Activated B cell treated with CpG ODN at 0.5 μM for 24 hours (primary cell): ENCODE results near the gene INPP5A. TPM values are rescaled to one million over a fixed set of nuclear protein-coding genes. Genes with fewer than 3 reads are reported as not detected.
"Not testable (repeated sequence)": the region's sequence is repeated elsewhere in the genome, so short reads cannot be mapped to it uniquely, and the experiment has no call there.

Experiments used
- ATAC-seq: fragments of 200-7000 bp; cut with Tn5 transposase; one replicate; pipeline ENCODE4 v1.10.0; 2021; ENCODE audit warnings: low read depth, mild to moderate bottlenecking, moderate library complexity
- CTCF ChIA-PET: fragments of 350-600 bp; sonication (Branson Sonifier 250); formaldehyde crosslinking; loops from one replicate; lab custom pipeline; 2021; ENCODE audit warnings: antibody characterized with exemption; lab: Charles Lee
- POLR2A ChIA-PET: fragments of 350-600 bp; sonication (Branson Sonifier 250); formaldehyde crosslinking; loops from one replicate; lab custom pipeline; 2021; ENCODE audit warnings: antibody characterized with exemption; lab: Charles Lee
- DNase-seq: peaks from one replicate; pipeline ENCODE4 v3.0.0; 2022
- H3K27ac Mint-ChIP-seq: one replicate; pipeline ENCODE4 v1.8.0; 2020; ENCODE audit warnings: mixed read lengths
- H3K27me3 Mint-ChIP-seq: one replicate; pipeline ENCODE4 v1.8.0; 2021; ENCODE audit warnings: mixed read lengths
- H3K36me3 Mint-ChIP-seq: one replicate; pipeline ENCODE4 v1.8.0; 2021; ENCODE audit warnings: low read depth, mixed read lengths
- H3K4me1 Mint-ChIP-seq: one replicate; pipeline ENCODE4 v1.8.0; 2021; ENCODE audit warnings: mixed read lengths
- H3K4me3 Mint-ChIP-seq: one replicate; pipeline ENCODE4 v1.8.0; 2020; ENCODE audit warnings: mild to moderate bottlenecking, mixed read lengths
- H3K9me3 Mint-ChIP-seq: one replicate; pipeline ENCODE4 v1.8.0; 2020; ENCODE audit warnings: mixed read lengths
- intact Hi-C: fragments of 100-400 bp; cut with micrococcal nuclease; formaldehyde crosslinking; loops from one replicate; pipeline ENCODE4 v1.15.1; 2024
- total RNA-seq: library from RNA; stranded (reverse); gene quantifications from 2 replicates; pipeline ENCODE4 v1.2.3, GENCODE V29; 2022
- TF ChIP-seq, protein P1 (sequence below): fragments of 200-600 bp; IDR thresholded peaks from one replicate; pipeline ENCODE4 v1.8.0; 2022; ENCODE audit warnings: antibody characterized with exemption, mild to moderate bottlenecking

Gene INPP5A
- total RNA-seq, 1 donor from 2014 or later: 24.9 TPM

DNA sequence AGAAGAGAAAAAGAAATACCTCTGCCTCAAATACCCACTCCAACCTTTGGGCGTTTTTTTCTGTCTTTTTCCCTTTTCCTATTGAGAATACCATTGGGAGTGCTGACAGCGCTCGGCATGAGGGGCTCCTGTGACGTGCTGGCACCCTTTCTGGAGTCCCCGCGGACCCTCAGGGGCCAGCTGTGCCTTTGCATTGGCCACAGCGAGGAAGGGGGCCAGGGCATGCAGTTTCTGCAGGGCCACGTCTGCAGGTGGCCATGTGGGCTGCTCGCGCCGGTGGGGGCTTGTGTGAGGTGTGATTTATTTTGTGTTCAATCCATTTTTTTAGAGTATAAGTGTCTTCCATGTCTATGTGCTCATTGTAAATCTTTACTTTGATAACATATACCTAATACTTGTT lies 57.4 kb downstream of the INPP5A start:
- Mint-ChIP-seq H3K4me1 (peaks cover 78% of the 10 kb centered on the region), H3K36me3 (peaks cover 8% of the 10 kb centered on the region), H3K9me3 (no peaks in the 10 kb centered on the region), H3K4me3 (no peak overlapping the region), H3K27ac (peak overlapping the region; percentile 90), H3K27me3 (no peaks in the 10 kb centered on the region)
- ATAC-seq (no peak), DNase-seq (no peak)
- ChIA-PET CTCF (interaction anchor here (1.1 kb wide), 1 partner anchor 56 kb away, joined by 3 read pairs; no protein-coding TSS in a partner anchor), POLR2A (interaction anchor here (1.0 to 2.6 kb wide), 4 partner anchors 9 to 58 kb away, joined by 3 to 16 read pairs (median 6); no protein-coding TSS in a partner anchor)
- TF ChIP-seq, protein P1, sequence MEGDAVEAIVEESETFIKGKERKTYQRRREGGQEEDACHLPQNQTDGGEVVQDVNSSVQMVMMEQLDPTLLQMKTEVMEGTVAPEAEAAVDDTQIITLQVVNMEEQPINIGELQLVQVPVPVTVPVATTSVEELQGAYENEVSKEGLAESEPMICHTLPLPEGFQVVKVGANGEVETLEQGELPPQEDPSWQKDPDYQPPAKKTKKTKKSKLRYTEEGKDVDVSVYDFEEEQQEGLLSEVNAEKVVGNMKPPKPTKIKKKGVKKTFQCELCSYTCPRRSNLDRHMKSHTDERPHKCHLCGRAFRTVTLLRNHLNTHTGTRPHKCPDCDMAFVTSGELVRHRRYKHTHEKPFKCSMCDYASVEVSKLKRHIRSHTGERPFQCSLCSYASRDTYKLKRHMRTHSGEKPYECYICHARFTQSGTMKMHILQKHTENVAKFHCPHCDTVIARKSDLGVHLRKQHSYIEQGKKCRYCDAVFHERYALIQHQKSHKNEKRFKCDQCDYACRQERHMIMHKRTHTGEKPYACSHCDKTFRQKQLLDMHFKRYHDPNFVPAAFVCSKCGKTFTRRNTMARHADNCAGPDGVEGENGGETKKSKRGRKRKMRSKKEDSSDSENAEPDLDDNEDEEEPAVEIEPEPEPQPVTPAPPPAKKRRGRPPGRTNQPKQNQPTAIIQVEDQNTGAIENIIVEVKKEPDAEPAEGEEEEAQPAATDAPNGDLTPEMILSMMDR: no peak
- intact Hi-C loops: no loop called here

DNA sequence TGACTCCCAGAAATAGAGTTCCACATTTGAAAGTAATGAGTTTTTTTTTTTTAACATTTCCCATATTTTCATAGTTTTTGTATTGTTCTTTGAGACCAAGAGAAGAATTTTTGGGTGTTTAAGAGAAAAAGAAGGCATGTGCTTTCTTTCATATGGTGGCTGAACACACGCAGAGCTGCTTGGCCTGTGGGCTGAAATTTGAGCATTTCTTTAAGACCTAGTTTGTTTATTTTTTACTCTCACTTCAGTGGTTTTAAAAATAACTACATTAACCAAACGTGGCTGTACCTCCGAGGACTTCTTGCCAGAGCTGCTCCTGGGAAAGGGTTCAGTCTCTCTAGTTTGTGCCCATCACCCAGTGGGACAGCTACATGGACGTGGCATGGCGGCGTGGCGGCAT lies 58.3 kb downstream of the INPP5A start:
- H3K27me3 Mint-ChIP-seq: no peaks in the 10 kb centered on the region
- H3K4me1 Mint-ChIP-seq: peaks cover 74% of the 10 kb centered on the region
- intact Hi-C loops: no loop called here
- no peak for ATAC-seq
- POLR2A ChIA-PET: interaction anchor here (1.3 to 1.5 kb wide), 2 partner anchors 9 to 24 kb away, joined by 3 to 4 read pairs; no protein-coding TSS in a partner anchor
- CTCF ChIA-PET: interaction anchor here (0.7 kb wide), 1 partner anchor 27 kb away, joined by 3 read pairs; no protein-coding TSS in a partner anchor
- H3K27ac Mint-ChIP-seq: peak overlapping the region; percentile 90
- TF ChIP-seq, protein P1: no peak
- DNase-seq: no peak
- peaks cover 5% of the 10 kb centered on the region for H3K9me3 Mint-ChIP-seq
- H3K36me3 Mint-ChIP-seq: peaks cover 13% of the 10 kb centered on the region
- no peak overlapping the region for H3K4me3 Mint-ChIP-seq

DNA sequence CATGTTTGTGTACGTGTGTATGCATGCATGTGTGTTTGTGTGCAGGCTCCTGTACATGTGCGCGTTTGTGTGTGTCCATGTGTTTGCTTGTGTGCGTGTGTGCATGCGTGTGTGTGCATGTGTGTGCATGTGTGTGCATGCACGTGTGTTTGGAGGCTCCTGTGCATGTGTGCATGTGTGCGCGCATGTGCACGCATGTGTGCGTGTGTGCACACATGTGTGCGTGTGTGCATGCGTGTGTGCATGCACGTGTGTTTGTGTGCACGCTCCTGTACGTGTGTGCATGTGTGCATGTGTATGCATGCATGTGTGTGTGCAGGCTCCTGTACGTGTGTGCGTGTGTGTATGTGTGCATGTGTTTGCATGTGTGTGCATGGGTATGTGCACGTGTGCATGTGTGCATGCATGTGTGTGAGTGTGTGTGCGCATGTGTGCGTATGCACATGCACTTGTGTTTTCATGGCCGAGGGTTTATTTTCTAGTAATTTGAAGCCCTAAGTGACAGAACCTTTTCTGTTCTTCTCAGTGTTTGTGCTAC lies 59.2 kb downstream of the INPP5A start:
- POLR2A ChIA-PET: no interaction called here
- Mint-ChIP-seq H3K9me3 (peaks cover 11% of the 10 kb centered on the region), H3K4me1 (peaks cover 66% of the 10 kb centered on the region), H3K27me3 (no peaks in the 10 kb centered on the region), H3K27ac (peak overlapping the region; percentile 26), H3K4me3 (no peak overlapping the region), H3K36me3 (peaks cover 18% of the 10 kb centered on the region)
- ATAC-seq (no peak), DNase-seq (no peak)
- TF ChIP-seq, protein P1: no peak
- CTCF ChIA-PET: no interaction called here
- intact Hi-C loops: no loop called here

DNA sequence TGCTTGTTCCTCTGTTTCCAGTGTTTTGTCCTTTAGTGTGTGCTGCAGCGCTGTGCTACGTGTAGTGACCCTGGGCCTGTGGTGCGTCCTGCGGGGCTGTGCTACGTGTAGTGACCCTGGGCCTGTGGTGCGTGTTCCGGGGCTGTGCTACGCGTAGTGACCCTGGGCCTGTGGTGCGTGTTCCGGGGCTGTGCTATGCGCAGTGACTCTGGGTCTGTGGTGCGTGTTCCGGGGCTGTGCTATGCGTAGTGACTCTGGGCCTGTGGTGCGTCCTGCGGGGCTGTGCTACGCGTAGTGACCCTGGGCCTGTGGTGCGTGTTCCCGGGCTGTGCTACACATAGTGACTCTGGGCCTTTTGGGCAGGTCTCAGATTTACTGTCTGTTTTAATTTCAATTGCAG lies 60.1 kb downstream of the INPP5A start:
- CTCF ChIA-PET: no interaction called here

DNA sequence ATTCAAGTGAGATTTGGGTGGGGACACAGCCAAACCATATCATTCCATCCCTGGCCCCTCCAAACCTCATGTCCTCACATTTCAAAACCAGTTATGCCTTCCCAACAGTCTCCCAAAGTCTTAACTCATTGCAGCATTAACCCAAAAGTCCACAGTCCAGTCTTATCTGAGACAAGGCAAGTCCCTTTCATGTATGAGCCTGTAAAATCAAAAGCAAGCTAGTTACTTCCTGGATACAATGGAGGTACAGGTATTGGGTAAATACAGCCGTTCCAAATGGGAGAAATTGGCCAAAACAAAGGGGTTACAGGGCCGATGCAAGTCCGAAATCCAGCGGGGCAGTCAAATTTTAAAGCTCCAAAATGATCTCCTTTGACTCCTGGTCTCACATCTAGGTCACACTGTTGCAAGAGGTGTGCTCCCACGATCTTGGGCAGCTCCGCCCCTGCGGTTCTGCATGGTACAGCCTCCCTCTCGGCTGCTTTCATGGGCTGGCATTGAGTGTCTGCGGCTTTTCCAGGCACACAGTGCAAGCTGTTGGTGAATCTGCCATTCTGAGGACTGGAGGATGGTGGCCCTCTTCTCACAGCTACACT lies 61.5 kb downstream of the INPP5A start:
- intact Hi-C loops, CTCF ChIA-PET, DNase-seq, H3K27me3 Mint-ChIP-seq, H3K4me3 Mint-ChIP-seq, ATAC-seq, H3K27ac Mint-ChIP-seq, POLR2A ChIA-PET: not testable (repeated sequence)
- Mint-ChIP-seq H3K9me3 (peaks cover 11% of the 10 kb centered on the region), H3K4me1 (peaks cover 48% of the 10 kb centered on the region), H3K36me3 (peaks cover 21% of the 10 kb centered on the region)

More for the DNA sequence above, 60.1 kb downstream of the INPP5A start:
- intact Hi-C loops: no loop called here
- DNase-seq: no peak
- no peak overlapping the region for H3K4me3 Mint-ChIP-seq
- TF ChIP-seq, protein P1: no peak
- POLR2A ChIA-PET: no interaction called here
- ATAC-seq: no peak
- peaks cover 11% of the 10 kb centered on the region for H3K9me3 Mint-ChIP-seq
- H3K27me3 Mint-ChIP-seq: no peaks in the 10 kb centered on the region
- peaks cover 18% of the 10 kb centered on the region for H3K36me3 Mint-ChIP-seq
- peaks cover 58% of the 10 kb centered on the region for H3K4me1 Mint-ChIP-seq
- H3K27ac Mint-ChIP-seq: no peak overlapping the region
